Panc1 (cell line): ENCODE measurements around the gene CUX1. TPM values are rescaled to one million over a fixed set of nuclear protein-coding genes. Genes with fewer than 3 reads are reported as not detected.

Experiments used
- ATAC-seq: fragments of 200-7000 bp; cut with Tn5 transposase; 2 replicates; pipeline ENCODE4 v1.9.1; 2020; ENCODE audit warnings: mild to moderate bottlenecking, moderate library complexity
- BruUV-seq: library from RNA; stranded (reverse); fragments of 400-500 nt; replicated peaks from 2 replicates; lab custom pipeline; 2021; lab: Mats Ljungman, UMichigan
- CTCF ChIA-PET: fragments of 300-600 bp; sonication (Branson Sonifier 250); formaldehyde crosslinking; loops from one replicate; lab custom pipeline; 2022; ENCODE audit warnings: antibody characterized with exemption; lab: Charles Lee
- POLR2A ChIA-PET: fragments of 300-600 bp; sonication (Branson Sonifier 250); formaldehyde crosslinking; loops from one replicate; lab custom pipeline; 2022; ENCODE audit warnings: antibody characterized with exemption; lab: Charles Lee
- DNase-seq: peaks from one replicate; pipeline ENCODE4 v3.0.0-alpha.2; 2010; ENCODE audit warnings: low read depth, low spot score
- H3K27ac ChIP-seq: 2 replicates; pipeline ENCODE4 v1.5.1; 2011; ENCODE audit warnings: mild to moderate bottlenecking, low read length, inconsistent platforms
- H3K27me3 ChIP-seq: fragments of 200-500 bp; sonication (Bioruptor generic); 2 replicates; pipeline ENCODE4 v1.6.0; 2014; ENCODE audit warnings: low read length, inconsistent platforms; ENCODE audit not compliant: control insufficient read depth, insufficient read depth
- H3K36me3 ChIP-seq: fragments of 200-500 bp; sonication (Bioruptor generic); 2 replicates; pipeline ENCODE4 v1.5.1; 2014; ENCODE audit warnings: inconsistent platforms, mild to moderate bottlenecking, low read length, moderate library complexity; ENCODE audit not compliant: control insufficient read depth, insufficient read depth
- H3K4me1 ChIP-seq: 2 replicates; pipeline ENCODE4 v1.5.1; 2011; ENCODE audit warnings: inconsistent platforms, mild to moderate bottlenecking, low read length, moderate library complexity; ENCODE audit not compliant: control insufficient read depth, insufficient read depth
- H3K4me3 ChIP-seq, 2 experiments: 2 replicates each; pipeline ENCODE4 v1.5.1; 2011 to 2012; ENCODE audit warnings: low read depth in 2 of 2, low read length in 2 of 2, mild to moderate bottlenecking in 2 of 2, inconsistent platforms in 1 of 2, moderate library complexity in 1 of 2
- H3K9me3 ChIP-seq: fragments of 200-500 bp; sonication (Bioruptor generic); 2 replicates; pipeline ENCODE4 v1.5.1; 2014; ENCODE audit warnings: low read depth, mild to moderate bottlenecking, inconsistent platforms, low read length, moderate library complexity; ENCODE audit not compliant: control insufficient read depth, insufficient read depth
- CTCF ChIP-seq: fragments of 450-650 bp; IDR thresholded peaks from 2 replicates; pipeline ENCODE4 v1.5.1; 2017; ENCODE audit warnings: mild to moderate bottlenecking
- POLR2AphosphoS5 ChIP-seq: IDR thresholded peaks from 2 replicates; pipeline ENCODE4 v1.6.1; 2012; ENCODE audit warnings: mild to moderate bottlenecking, low read depth, low read length, moderate library complexity
- REST ChIP-seq, 2 experiments: IDR thresholded peaks; 2 replicates each; pipeline ENCODE4 v1.6.1; 2011 to 2012; ENCODE audit warnings: low read depth in 2 of 2, control low read depth in 1 of 2, low read length in 1 of 2, mild to moderate bottlenecking in 1 of 2, moderate library complexity in 1 of 2; ENCODE audit not compliant: insufficient read depth in 1 of 2
- SIN3A ChIP-seq: IDR thresholded peaks from 2 replicates; pipeline ENCODE4 v1.6.1; 2012; ENCODE audit warnings: low read depth, mild to moderate bottlenecking, low read length, moderate library complexity, borderline replicate concordance; ENCODE audit not compliant: insufficient read depth
- TCF7L2 ChIP-seq: IDR thresholded peaks from 2 replicates; pipeline ENCODE4 v1.6.1; 2011; ENCODE audit warnings: mild to moderate bottlenecking, low read depth, low read length, inconsistent platforms
- in situ Hi-C: cut with HindIII; loops from 2 replicates; pipeline ENCODE4 v1.10.0; 2016; ENCODE audit warnings: low sequenced_read_pairs, low pct_unique_long_range_greater_than_20kb
- intact Hi-C: fragments of 100-400 bp; cut with micrococcal nuclease; formaldehyde crosslinking; loops from one replicate; pipeline ENCODE4 v1.10.0; 2022; ENCODE audit not compliant: unreplicated experiment
- total RNA-seq: library from RNA; stranded (reverse); gene quantifications from one replicate; pipeline ENCODE4 v1.2.1, GENCODE V29; 2021; ENCODE audit not compliant: unreplicated experiment

The CUX1 gene
- total RNA-seq, 1 experiment from 2014 or later: 50.9 TPM

- in situ Hi-C loops: loop anchor here (10.0 kb wide), 1 partner anchor 135 kb away; no protein-coding TSS in a partner anchor
- CTCF ChIA-PET: interaction anchor here (0.6 to 1.4 kb wide), 4 partner anchors 17 to 695 kb away, joined by 3 to 9 read pairs (median 4); partner anchors contain the start of gene PRKRIP1
Observed at GRCh38 chr7:102279537-102280400, 462.3 kb downstream of the CUX1 start.

More at GRCh38 chr7:102279537-102280400, 462.3 kb downstream of the CUX1 start:
- Histone ChIP-seq H3K9me3 (no peaks in the 10 kb centered on the region), H3K36me3 (no peaks in the 10 kb centered on the region), H3K27me3 (no peaks in the 10 kb centered on the region), H3K4me1 (no peaks in the 10 kb centered on the region; the same call in 1 of the 2 replicates), H3K4me3 (no peak overlapping the region), H3K27ac (no peak overlapping the region)
- no peak for TF ChIP-seq REST (IDR thresholded peaks at IDR 0.05; ENCODE audit: insufficient read depth in 1 of 2, low read depth in 2 of 2, low read length in 1 of 2)
- TF ChIP-seq SIN3A: no peak
- no peak for TF ChIP-seq POLR2AphosphoS5
- TF ChIP-seq CTCF: peak; percentile 96
- no peak for TF ChIP-seq TCF7L2
- intact Hi-C loops: loop anchor here (1.0 kb wide), 1 partner anchor 111 kb away; no protein-coding TSS in a partner anchor
- ATAC-seq (peak; percentile 91), DNase-seq (peak; percentile 24)
- no TSS peak for BruUV-seq
- POLR2A ChIA-PET: no interaction called here
